Measurements from ENCODE around the gene FARS2. TPM values are rescaled to one million over a fixed set of nuclear protein-coding genes. Genes with fewer than 3 reads are reported as not detected.

Gene FARS2
- total and polyA plus RNA-seq, 7 donors = 10.6 to 17.5 (median 14.4) TPM

- H3K4me3 ChIP-seq = no peak overlapping the region
- TF ChIP-seq CTCF (IDR thresholded peaks at IDR 0.05) = no peak
- H3K36me3 ChIP-seq (ENCODE audit: insufficient read depth in 1 of 2, low read depth in 1 of 2) = no peaks in the 10 kb centered on the region
- no peaks in the 10 kb centered on the region for H3K27me3 ChIP-seq (ENCODE audit: insufficient read depth in 3 of 3, low read length in 2 of 3)
- no peak for DNase-seq
- intact Hi-C loops (cut with DNase I) = no loop called here
- no peak for ATAC-seq
- no peak overlapping the region for H3K27ac ChIP-seq
- no peaks in the 10 kb centered on the region for H3K4me1 ChIP-seq
- WGBS, 3 donors = 92 to 98% (median 95%) methylated on average over 3 of the region's 3 CpGs
- no peaks in the 10 kb centered on the region for H3K9me3 ChIP-seq
Measured at GRCh38 chr6:5567352-5567751, 306.0 kb downstream of the FARS2 start.

GRCh38 chr6:5567890-5568289 is 306.6 kb downstream of the FARS2 start:
- no peaks in the 10 kb centered on the region for H3K4me1 ChIP-seq
- DNase-seq (no peak), ATAC-seq (no peak)
- no peak overlapping the region for H3K4me3 ChIP-seq
- intact Hi-C loops (cut with DNase I) = no loop called here
- no peaks in the 10 kb centered on the region for H3K36me3 ChIP-seq (ENCODE audit: insufficient read depth in 1 of 2, low read depth in 1 of 2)
- H3K27me3 ChIP-seq (ENCODE audit: insufficient read depth in 3 of 3, low read length in 2 of 3) = no peaks in the 10 kb centered on the region
- no peak for TF ChIP-seq CTCF (IDR thresholded peaks at IDR 0.05)
- 86 to 93% (median 89%) methylated on average over 2 of the region's 2 CpGs for WGBS, 3 donors
- H3K9me3 ChIP-seq = no peaks in the 10 kb centered on the region
- H3K27ac ChIP-seq = no peak overlapping the region

- no peak overlapping the region for H3K27ac ChIP-seq
- H3K27me3 ChIP-seq (ENCODE audit: insufficient read depth in 3 of 3, low read length in 2 of 3) = no peaks in the 10 kb centered on the region
- ATAC-seq (peak in 2 of 4 donors; percentile 48 to 58), DNase-seq (no peak)
- no peak for TF ChIP-seq CTCF (IDR thresholded peaks at IDR 0.05)
- no peaks in the 10 kb centered on the region for H3K36me3 ChIP-seq (ENCODE audit: insufficient read depth in 1 of 2, low read depth in 1 of 2)
- no peaks in the 10 kb centered on the region for H3K4me1 ChIP-seq
- H3K4me3 ChIP-seq = no peak overlapping the region
- intact Hi-C loops (cut with DNase I) = no loop called here
- 97 to 100% (median 98%) methylated on average over 2 of the region's 2 CpGs for WGBS, 3 donors
- no peaks in the 10 kb centered on the region for H3K9me3 ChIP-seq
Measured at GRCh38 chr6:5569491-5569890, 308.2 kb downstream of the FARS2 start.

- Histone ChIP-seq H3K4me1 (no peaks in the 10 kb centered on the region), H3K27ac (no peak overlapping the region), H3K4me3 (no peak overlapping the region), H3K36me3 (ENCODE audit: insufficient read depth in 1 of 2, low read depth in 1 of 2) (no peaks in the 10 kb centered on the region), H3K9me3 (no peaks in the 10 kb centered on the region), H3K27me3 (ENCODE audit: insufficient read depth in 3 of 3, low read length in 2 of 3) (no peaks in the 10 kb centered on the region)
- DNase-seq (no peak), ATAC-seq (no peak)
- TF ChIP-seq CTCF (IDR thresholded peaks at IDR 0.05) = no peak
- intact Hi-C loops (cut with DNase I) = no loop called here
- 62 to 73% (median 65%) methylated on average over 6 of the region's 6 CpGs for WGBS, 3 donors
Measured at GRCh38 chr6:5570641-5571040, 309.3 kb downstream of the FARS2 start.
